NCI-H1930 (cell line): ENCODE data around the gene GINS2.

Source experiments
- DNase-seq, 2 experiments: peaks; one replicate each; lab custom pipeline; 2025; lab: John Stamatoyannopoulos, UW

The GINS2 gene

GRCh38 chr16:85667841-85668413 is 20.8 kb downstream of the GINS2 start:
- no peak for DNase-seq

GRCh38 chr16:85667261-85667660 is 21.5 kb downstream of the GINS2 start:
- DNase-seq: no peak

- DNase-seq: no peak
These were observed 22.8 kb downstream of the GINS2 start for GRCh38 chr16:85665929-85666328.

GRCh38 chr16:85665373-85665740 is 23.4 kb downstream of the GINS2 start:
- DNase-seq: no peak

- DNase-seq: no peak
These were observed 24.0 kb downstream of the GINS2 start for GRCh38 chr16:85664580-85665372.

GRCh38 chr16:85663891-85664321 is 24.8 kb downstream of the GINS2 start:
- DNase-seq: no peak

- DNase-seq: no peak
These were observed 25.6 kb downstream of the GINS2 start for GRCh38 chr16:85662976-85663830.

- no peak for DNase-seq
These were observed 26.3 kb downstream of the GINS2 start for GRCh38 chr16:85662482-85662812.

GRCh38 chr16:85661740-85662481 is 26.8 kb downstream of the GINS2 start:
- DNase-seq: no peak

GRCh38 chr16:85660843-85661739 is 27.7 kb downstream of the GINS2 start:
- no peak for DNase-seq

GRCh38 chr16:85659805-85660511 is 28.8 kb downstream of the GINS2 start:
- DNase-seq: no peak

- no peak for DNase-seq
These were observed 29.4 kb downstream of the GINS2 start for GRCh38 chr16:85659336-85659735.

GRCh38 chr16:85658504-85659326 is 30.0 kb downstream of the GINS2 start:
- DNase-seq: no peak

GRCh38 chr16:85657996-85658395 is 30.8 kb downstream of the GINS2 start:
- DNase-seq: no peak

- DNase-seq: no peak
These were observed 31.5 kb downstream of the GINS2 start for GRCh38 chr16:85657267-85657650.

- no peak for DNase-seq
These were observed 32.1 kb downstream of the GINS2 start for GRCh38 chr16:85656351-85657266.

GRCh38 chr16:85655216-85656129 is 33.3 kb downstream of the GINS2 start:
- no peak for DNase-seq
